ENCODE data around the gene CHERP. TPM values are rescaled to one million over a fixed set of nuclear protein-coding genes. Genes with fewer than 3 reads are reported as not detected.

Gene CHERP
- total RNA-seq, 1 donor from 2014 or later = 7.3 TPM

DNA sequence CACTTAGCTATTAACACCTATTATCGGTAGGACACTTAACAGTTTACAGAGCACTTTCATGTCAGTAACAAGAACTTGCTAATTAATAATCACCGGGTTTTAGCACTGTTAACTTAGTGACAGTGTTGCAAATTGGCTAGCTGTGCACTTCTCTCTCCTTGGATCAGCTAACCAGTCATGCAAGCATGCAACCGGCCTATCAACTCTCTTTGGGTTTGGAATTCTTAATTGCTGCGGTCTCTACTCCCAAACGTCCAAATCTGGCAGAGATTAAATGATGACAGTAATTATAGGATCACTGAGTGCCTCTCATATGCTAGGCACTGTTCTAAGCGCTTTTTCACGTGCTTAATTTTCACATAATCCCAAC lies 71.7 kb downstream of the CHERP start:
- Histone ChIP-seq H3K27me3 (ENCODE audit: control insufficient read depth in 3 of 3, insufficient read depth in 3 of 3, low read length in 3 of 3) (no peaks in the 10 kb centered on the region), H3K9me3 (ENCODE audit: control insufficient read depth in 3 of 3, low read length in 3 of 3) (no peaks in the 10 kb centered on the region), H3K27ac (ENCODE audit: low read depth, low read length) (peak overlapping the region; percentile 64), H3K9ac (ENCODE audit: low read depth in 1 of 3, low read length in 3 of 3) (peak overlapping the region in 2 of 3 donors; percentile 81 to 89), H3K4me1 (ENCODE audit: control insufficient read depth in 3 of 3, insufficient read depth in 3 of 3, low read length in 3 of 3) (peaks cover 46 to 56% (median 55%) of the 10 kb centered on the region in 3 donors), H3K36me3 (ENCODE audit: control insufficient read depth in 3 of 3, insufficient read depth in 3 of 3, low read length in 3 of 3) (no peaks in the 10 kb centered on the region), H3K4me3 (ENCODE audit: low read length in 3 of 3) (peak overlapping the region; percentile 82 to 87 (median 85))

Small RNAs within 50 kb of the gene (small RNA-seq; reads per million reads assigned to genes)
- not detected for gene RN7SL146P

Other genes with a start within 250 kb of the CHERP start
- gene KLF2, start 217.6 kb downstream of the CHERP start, total RNA-seq = 14.1 TPM
- 15.1 TPM for gene EPS15L1, start 70.5 kb downstream of the CHERP start, total RNA-seq
- under 0.01 TPM for gene CALR3, start 46.3 kb downstream of the CHERP start, total RNA-seq
- gene C19orf44, start 46.0 kb downstream of the CHERP start, total RNA-seq = 2.6 TPM
- gene SLC35E1, start 30.0 kb upstream of the CHERP start, total RNA-seq = 16.2 TPM
- gene MED26, start 85.8 kb upstream of the CHERP start, total RNA-seq = 2.6 TPM
- gene SMIM7, start 117.7 kb upstream of the CHERP start, total RNA-seq = 48.0 TPM
- gene TMEM38A, start 118.7 kb upstream of the CHERP start, total RNA-seq = 129 TPM
- gene NWD1, start 177.4 kb upstream of the CHERP start, total RNA-seq = under 0.01 TPM